NCI-H2107 (cell line): ENCODE data around the gene PRR5.

ENCODE experiments used
- DNase-seq: peaks from one replicate; lab custom pipeline; 2025; lab: John Stamatoyannopoulos, UW

The PRR5 gene

DNA sequence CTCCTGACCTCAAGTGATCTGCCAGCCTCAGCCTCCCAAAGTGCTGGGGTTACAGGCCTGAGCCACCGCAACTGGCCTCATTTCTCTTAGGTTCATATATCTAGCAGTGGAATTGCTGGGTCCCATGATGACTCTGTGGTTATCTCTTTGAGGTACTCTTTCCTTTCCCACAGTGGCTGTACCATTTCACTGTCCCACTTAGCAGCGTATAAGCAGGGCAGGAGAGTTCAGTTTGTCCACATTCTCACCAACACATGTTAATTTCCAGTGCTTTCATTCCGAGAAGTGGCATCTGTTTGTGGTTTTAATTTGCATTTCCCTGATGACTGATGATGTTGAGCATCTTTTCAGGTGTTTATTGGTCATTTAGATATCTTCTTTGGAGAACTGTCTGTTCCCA lies 16.4 kb downstream of the PRR5 start:
- no peak for DNase-seq

DNA sequence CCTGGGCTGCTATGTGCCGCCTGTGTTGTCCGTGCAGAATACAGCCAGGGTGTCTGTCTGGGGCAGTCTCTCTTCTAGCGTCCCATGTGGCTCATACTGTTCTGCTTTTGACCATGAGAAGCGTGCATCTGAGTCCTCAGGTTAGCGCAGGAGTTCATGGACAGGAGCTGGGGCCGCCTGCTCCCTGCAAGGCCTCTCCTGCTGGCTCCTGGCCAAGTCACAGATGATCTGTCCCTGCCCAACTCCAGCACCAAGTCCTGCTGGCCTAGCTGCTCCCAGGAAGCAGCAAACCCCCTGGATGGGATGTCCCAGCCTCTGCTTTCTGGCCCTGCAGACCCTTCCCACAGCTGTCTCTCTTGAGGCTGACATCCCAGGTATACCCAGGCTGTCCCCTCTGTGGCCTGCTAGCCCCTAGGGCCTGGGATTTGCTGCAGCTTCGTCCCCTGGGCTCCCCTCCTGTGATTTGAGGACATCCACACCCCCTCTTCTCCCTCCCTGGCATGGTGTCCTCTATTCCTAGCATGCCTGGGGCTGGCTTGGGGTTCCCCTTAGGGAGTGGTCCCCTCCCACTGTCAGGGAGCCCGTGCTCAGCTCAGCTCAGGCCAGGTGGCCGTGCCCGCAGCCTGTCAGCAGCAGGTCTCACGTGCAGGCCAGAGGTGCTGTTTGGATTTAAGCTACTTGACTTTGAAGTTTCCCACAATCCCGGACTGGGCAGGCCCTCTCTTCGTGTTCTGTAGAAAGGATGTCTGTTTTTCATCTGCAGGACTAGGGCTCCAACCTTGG lies 17.8 kb downstream of the PRR5 start:
- no peak for DNase-seq

DNA sequence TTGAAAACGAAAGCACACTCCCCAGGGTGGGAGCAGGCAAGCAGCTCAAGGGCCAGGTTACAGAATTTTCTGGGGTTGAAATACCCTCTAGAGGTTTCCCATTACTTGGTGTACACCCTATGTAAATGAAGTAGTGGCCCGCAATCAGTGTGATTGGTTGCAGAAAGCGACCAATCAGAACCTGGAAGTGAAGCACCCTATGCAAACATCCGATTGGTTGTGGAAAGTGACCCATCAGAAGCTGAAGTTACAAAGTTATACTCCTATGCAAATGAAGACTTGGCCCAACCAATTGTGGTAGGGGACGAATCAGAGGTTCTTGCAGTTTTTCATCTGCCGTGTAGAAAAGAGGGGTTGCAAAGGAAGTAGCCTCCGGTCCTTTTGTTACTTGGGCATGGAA lies 19.2 kb downstream of the PRR5 start:
- no peak for DNase-seq

DNA sequence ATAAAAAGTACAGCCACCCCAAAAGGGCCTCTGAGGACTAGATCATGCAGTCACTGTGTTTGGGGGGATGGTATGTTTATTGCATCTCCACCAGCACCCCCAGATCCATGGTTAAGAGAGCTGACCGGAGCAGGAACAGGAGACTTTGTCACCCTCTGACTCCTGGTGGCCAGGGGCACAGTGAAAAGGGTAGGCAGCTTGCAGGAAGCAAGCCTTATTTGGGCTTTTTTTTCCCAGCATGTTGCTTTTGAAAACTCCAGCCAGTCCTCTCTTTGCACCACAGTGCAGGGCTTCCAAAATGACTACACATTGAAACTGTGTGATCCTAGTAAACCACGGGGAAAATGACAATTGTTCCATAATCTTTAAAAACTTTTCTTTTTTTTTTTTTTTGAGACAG lies 20.6 kb downstream of the PRR5 start:
- DNase-seq: no peak

DNA sequence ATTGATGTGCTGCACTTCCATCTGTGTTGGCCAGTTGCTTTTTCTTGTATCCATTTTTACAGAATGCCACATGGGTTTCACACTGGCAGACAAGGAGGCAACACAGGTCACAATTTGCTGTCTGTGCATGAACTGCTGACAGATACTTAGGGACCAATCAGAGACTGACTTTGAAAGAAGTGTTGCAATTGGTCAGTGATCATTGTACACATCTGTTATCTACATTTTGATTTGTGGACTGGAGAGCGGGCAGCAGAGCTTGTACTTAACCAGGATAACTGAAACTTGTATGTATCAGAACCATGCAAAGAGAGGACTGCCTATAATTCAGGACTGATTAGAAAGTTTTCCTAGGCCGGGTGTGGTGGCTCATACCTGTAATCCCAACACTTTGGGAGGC lies 21.8 kb downstream of the PRR5 start:
- DNase-seq: no peak

DNA sequence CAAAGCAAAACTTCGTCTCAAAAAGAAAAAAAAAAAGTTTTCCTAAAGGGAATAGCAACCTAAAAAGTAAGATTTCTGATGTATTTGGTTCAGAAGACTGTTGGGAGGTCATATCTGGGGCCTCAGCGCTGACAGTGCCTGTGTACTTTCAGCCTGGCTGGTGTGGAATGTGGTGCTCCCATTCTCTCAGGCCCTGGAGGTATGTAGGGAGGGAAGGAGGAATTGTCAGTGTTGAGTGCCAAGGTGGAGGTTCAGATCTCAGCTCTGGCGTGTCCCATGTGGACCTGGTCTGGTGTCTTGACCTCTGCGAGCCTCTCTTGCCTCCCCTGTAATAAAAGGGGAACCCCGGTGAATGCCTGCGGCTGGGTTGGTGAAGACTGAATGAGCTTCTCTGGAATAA lies 22.4 kb downstream of the PRR5 start:
- DNase-seq: no peak

DNA sequence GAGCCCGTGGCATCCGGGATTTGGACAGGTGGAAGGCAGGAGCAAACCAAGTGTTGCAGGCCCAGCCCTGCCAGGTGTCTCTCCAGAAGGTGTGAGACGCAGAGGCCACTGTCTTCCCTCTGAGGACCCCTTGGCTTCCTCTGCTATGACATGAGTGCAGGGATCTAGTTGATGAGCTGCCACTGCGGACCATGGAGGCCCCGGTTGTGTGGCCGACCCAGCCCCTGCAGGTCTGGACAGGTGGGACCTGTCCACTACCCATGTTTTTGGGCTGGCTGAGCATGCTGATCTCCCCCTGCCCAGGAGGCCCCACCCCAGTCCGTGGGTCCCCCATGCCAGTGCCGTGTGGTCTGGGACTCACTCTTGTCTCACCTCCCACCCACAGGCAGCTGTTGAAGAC lies 22.9 kb downstream of the PRR5 start:
- DNase-seq: no peak

DNA sequence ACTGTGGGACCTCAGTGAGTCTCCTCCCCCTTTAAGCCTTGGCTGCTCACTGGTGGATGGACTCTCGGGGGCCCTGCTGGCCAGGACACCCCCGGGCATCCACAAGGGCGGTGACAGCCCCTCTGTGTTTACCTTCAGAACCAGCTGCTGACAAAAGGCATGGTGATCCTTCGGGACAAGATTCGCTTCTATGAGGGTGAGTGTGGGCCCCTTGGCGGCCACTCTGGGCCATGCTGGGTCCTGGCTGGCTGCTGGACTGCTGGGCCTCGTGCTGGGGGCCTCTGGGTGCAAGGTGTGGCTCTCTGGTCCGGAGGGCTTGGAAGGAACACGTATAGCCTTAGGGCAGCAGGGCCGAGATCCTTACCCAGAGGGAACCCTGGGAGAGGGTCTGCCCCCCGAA lies 24.4 kb downstream of the PRR5 start:
- DNase-seq: no peak

DNA sequence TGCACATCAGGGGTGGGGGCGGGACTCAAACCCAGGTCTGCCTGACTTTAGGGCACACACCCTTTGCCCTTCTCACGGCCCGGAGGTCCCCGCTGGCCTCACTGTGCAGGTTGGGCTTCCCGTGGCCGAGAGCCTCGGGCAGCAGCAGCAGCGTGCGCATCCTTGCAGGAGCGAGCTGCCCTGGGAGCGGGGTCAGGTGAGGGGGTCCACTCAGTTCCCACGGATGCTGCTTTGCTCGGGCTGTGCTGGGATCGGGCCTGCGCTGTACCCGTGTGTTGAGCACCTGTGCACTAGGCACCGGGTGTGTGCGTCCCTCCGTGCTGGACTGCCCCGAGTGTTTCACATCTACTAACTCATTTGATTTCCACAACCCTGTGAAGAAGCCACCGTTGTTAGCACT lies 25.1 kb downstream of the PRR5 start:
- no peak for DNase-seq

DNA sequence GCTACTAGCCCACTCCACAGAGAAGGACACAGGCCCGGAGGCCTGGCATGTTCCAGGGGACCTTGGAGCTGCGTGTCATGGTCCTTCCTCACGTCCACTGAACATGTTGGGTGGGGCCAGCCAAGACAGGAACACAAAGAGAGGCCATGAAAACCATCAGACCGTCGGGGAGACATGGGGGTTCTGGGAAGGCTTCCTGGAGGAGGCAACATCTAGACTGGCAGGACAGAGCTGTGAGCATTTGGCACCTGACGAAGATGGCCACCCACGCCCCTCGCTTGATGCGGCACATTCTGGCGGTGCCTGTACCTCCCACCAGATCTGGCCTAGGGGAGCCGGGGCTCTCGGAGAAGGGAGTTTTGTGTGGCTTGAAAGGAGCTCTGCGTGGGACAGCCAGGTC lies 25.7 kb downstream of the PRR5 start:
- DNase-seq: no peak

DNA sequence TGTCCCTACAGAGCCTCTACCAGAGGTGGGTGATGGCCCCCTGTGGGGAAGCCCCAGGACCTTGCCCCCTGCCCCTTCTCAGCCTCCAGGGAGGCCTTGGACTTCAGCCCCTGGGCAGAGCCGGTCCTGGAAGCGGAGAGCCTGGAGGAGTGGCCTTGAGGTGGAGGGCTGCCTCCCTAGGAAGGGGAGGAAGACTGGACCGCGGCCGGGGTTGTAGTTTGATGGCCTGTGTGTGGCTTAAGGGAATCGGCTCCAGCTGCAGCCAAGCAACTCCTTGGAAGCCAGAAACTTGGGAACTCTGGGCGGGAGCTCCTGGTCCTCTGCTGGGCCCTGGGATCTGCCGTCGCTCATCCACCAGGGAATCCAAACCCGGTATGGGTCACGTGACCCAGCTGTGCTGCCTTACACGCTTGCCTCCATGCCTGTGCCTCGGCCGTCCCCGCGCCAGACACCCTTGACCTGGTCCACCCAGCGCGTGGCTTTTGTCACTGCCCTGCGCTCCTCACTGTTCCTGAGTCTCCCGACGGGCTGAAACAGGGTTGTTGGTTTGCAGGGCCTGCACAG lies 26.8 kb downstream of the PRR5 start:
- DNase-seq: no peak

DNA sequence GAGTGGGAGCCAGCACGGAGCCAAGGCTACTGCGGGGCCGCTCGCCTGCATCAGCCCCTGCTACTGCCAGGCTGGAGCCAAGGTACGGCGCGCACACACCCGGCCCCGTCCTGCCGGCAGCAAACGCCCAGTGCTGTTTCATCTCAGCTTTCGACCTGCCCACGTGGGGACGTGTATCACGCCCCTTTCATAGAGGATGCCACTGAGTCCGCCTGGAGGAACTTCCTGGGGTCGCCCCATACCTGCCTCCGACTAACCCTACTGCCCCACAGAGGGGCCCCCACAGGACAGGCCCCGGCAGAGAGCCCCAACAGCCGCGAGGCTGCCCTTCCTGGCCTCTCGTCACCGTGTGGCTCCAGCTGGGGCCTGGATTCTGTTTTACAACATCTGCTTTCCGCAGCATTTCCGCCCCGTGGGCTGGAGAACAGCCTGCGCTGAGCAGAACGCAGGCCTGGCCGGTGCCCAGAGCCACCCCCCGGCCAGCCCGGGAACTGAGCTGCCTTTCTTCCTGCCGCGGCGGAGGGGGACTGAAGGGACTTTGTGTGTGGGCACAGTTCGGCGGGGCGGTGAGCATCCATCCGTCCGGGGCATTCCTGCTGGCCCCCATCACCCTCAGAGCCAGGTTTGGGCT lies 27.5 kb downstream of the PRR5 start:
- DNase-seq: no peak

DNA sequence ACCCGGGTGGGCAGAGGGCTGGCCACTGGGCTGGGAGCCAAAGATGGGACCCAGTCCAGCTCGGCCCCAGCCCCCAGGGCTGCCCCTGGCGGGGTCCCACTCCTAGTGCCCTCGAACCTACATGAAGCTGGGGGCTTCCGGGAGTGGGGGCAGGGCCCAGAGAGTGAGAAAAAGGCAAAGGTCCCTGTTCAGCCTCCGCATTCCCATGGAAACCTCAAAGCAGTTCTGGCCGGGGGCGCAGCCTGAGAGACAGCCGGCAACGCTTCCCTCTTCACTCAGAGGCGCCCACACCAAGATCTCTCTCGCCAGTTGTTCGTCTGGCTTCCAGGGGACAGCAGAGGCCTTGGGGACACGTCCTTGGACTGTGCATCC lies 28.0 kb downstream of the PRR5 start:
- no peak for DNase-seq

DNA sequence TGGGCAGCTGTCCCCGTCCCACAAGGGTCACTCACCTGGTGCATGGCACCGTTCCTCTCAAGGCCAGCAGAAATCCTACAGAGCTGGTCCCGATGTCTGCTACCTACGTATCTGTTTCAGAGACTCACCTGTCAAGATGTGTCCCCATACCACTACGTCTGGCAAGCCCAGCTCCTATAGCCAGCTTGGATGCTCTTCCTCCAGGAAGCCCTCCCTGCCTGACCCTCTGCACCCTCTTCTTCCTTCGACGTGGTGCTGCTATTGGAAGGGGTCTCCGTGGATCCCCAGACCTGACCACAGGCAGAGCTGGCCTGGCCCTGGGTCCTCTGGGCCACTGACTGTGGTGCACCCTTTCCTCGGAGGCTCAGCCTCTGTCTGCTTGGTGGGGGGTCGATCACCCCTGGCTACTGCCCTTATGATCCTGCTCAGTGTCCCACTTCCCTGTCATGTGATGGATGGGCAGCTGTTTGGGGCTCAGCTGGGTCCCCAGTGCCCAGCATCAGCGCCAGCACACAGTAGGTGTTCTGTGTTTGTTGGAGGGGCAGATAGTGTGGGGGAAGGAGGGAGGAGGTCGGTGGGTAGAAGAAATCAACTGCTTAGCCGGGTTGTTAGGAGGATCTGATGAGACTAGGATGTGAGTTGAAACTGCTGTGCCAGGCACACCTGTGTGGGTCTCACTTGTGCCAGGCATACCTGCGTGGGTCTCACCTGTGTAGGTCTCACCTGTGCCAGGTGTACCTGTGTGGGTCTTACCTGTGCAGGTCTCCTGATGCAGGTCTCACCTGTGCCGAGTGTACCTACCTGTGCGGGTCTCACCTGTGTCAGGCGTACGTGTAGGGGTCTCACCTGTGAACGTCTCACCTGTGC lies 28.7 kb downstream of the PRR5 start:
- DNase-seq: no peak

DNA sequence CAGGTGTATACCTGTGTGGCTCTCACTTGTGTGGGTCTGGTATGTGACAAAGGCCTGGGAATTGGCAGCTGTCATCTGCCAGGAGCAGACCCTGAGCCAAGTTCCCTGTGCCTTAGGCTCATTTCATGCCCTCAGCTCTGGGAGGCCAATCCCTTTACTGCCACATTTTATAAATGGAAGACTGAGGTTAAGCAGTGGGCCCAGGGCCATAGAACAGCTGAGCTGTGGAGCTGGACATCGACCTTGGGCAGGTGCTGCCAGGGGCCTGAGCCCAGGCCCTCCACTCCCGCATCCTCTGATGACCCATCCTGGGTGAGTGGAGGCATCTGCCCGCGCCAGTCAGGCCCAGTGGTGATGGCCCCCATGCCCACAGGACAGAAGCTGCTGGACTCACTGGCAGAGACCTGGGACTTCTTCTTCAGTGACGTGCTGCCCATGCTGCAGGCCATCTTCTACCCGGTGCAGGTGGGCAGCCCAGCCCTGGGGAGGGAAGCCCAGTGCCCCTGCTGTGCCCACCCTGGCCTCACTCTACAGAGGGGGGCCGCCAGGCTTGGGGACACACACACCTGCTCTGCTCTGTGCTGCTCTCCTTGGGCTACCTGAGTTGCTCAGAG lies 29.5 kb downstream of the PRR5 start:
- DNase-seq: no peak

DNA sequence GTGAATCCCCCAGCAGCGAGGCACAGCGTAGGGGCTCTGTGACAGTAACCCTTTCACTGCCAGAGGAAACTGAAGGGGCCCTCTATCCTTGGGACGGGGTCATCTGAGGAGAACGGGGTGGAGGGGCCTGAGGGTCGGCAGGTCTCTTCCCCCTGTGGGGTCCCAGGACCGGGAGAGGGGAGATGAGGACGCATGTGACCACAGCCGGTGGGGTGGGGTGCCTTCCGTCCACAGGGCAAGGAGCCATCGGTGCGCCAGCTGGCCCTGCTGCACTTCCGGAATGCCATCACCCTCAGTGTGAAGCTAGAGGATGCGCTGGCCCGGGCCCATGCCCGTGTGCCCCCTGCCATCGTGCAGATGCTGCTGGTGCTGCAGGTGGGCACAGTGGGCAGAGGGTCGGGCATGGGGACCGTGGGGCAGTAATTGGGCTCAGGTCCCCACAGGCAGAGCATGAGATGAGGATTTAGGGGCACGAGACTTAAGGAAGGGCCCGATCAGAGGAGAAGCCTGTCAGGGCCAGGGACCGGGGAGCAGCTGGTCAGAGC lies 30.1 kb downstream of the PRR5 start:
- no peak for DNase-seq

DNA sequence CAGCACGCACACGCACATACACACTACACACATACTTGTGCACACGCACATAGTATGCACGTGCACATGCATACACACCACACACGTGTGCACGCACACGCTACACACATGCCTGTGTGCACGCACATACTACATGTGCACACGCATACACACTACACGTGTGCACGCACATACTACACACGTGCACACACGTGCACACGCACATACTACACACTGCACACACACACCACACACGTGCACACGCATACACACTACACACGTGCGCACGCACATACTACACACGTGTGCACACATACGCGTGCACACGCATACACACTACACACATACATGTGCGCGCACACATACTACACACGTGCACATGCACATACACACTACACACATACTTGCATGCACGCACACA lies 30.7 kb downstream of the PRR5 start:
- no peak for DNase-seq

DNA sequence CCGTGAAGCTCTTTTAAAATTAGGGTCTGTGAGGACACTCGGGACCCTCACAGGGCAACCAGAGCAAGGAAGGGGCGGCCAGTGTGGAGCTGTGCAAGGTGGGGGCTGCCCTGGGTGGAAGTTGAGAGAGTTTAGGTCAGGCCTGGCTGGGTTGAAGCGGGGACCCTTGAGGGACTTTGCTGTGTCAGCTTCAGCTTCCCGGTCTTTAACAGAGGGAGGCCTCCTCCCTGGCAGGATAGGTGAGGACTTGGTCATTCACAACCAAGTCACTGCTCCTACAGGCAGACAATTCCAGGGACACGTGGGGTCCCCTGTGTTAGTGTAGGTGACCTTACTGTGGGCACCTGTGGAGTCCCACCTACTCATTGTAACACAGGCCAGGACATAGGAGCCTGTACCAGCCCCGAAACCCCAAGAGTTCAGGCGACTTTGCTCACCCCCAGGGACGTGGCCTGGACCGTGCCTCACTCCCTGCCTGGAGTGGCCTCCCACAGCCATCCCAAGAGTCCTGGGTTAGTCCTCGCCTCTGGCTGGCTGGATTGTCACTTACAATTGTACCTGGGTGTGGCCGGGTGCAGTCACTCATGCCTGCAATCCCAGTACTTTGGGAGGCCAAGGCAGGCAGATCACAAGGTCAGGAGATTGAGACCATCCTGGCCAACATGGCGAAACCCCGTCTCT lies 31.6 kb downstream of the PRR5 start:
- DNase-seq: no peak

DNA sequence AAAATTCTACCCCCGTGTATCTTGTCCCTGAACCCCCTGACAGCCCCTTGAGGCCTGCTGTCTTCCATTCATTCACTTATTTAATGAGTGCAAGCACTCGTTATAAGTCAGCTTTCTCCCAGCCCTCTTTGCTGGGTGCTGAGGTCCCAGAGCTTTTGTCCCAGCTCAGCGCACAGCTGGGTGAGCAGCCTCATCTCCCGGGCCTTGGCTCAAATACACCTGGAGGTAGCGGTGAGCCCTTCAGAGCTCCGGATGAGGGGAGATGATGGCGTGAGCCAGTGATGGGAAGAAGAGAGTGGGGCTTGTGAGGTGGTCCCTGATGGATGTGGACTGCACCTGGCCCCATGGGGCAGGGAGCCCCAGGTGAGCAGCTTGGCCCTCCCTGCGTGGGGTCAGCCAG lies 32.3 kb downstream of the PRR5 start:
- DNase-seq: no peak

DNA sequence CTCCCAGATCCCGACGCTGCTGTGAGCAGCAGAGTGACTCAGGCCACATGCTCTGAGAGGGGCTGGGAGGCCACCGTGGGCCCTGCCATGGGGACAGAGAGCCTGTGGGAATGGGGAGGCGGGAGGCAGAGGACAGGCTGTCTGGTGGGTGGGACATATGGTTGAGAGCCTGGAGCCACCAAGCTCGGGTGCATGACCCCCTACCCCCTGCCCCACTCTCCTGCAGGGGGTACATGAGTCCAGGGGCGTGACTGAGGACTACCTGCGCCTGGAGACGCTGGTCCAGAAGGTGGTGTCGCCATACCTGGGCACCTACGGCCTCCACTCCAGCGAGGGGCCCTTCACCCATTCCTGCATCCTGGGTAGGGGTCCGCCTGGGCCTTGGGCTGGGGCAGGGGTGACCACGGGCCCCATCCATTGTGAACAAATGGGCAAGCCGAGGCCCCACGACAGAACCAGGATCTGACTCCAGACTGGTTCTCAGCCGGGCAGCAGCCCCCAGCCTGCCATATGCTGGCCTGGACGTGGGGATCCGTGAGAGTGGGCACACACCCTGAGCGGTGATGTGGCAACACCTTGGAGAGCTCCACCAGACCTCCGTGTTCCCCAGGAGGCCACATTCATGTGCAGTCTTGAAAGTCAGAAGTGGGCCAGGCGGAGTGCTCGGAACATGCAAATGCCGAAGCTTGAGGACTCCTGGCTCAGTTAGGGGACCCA lies 33.0 kb downstream of the PRR5 start:
- no peak for DNase-seq
